SW480 (cell line): ENCODE data around the gene AFP.

Experiments
- DNase-seq: peaks from one replicate; pipeline ENCODE4 v3.0.0-alpha.2; 2016; ENCODE audit warnings: low spot score

Gene AFP

DNA sequence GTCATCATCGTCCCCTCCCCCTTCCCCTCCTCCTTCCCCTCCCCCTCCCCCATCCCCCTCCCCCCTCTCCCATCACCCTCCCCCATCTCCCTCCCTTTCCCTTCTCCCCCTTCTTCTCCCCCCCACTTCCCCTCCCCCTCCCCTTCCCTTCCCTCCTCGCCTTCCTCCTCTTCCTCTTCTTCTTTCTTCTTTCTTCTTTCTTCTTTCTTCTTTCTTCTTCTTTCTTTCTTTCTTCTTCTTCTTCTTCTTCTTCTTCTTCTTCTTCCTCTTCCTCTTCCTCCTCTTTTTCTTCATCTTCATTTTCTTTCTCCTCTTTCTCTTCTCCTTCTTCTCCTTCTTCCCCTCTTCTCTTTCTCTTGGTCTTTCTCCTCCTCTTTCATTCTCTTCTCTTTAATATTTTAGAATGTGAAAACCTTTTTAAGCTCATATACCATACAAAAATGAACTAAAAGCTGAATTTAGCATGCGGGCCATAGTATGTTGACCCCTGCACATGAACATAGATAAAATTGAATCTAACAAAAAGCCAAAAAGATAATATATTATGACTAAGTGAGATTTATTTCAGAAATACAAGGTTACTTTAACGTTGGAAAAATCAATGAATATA, 25.0 kb downstream of the AFP start:
- no peak for DNase-seq

- DNase-seq = no peak
These were observed 32.1 kb downstream of the AFP start for GRCh38 chr4:73468170-73468569.

DNA sequence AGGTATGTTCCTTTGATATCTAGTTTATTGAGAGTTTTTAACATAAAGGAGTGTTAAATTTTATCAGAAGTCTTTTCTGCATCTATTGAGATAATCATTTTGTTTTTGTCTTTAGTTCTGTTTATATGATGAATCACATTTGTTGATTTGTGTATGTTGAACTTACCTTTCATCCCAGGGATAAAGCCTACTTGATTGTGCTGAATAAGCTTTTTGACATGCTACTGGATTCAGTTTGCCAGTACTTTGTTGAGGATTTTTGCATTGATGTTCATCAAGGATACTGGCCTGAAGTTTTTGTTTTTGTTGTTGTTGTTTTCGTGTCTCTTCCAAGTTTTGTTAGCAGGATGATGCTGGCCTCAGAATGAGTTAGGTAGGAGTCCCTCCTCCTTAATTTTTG, 34.7 kb downstream of the AFP start:
- DNase-seq = no peak

DNA sequence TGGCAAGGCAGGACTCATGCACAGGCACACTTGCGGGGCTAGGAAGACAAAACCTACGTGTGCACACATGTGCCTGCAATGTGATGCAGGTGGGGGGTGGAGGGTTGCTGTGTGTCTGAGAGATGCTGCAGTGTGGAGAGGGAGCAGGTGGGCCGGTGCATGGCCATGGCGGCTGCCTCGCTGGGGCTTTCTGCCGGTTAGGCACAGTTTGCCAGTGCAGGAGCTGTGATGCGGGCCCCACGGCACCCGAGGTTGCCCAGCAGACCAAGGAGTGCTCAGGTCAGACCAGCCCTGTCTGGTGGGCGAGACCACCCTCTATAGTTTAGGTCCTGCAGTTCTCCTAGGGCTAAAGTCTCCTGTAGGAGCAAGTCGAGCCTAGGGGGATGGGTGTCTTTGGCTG, 41.2 kb downstream of the AFP start:
- no peak for DNase-seq

- DNase-seq = no peak
These were observed 43.3 kb downstream of the AFP start for GRCh38 chr4:73479323-73479722.

- no peak for DNase-seq
These were observed 45.3 kb downstream of the AFP start, which contains the start of gene AFM for GRCh38 chr4:73481358-73481757. Gene AFM (plus strand): TSS chr4:73481745. CDS start chr4:73481776, 31 bp downstream.

- DNase-seq = no peak
These were observed 49.1 kb downstream of the AFP start for GRCh38 chr4:73485085-73485484.

DNA sequence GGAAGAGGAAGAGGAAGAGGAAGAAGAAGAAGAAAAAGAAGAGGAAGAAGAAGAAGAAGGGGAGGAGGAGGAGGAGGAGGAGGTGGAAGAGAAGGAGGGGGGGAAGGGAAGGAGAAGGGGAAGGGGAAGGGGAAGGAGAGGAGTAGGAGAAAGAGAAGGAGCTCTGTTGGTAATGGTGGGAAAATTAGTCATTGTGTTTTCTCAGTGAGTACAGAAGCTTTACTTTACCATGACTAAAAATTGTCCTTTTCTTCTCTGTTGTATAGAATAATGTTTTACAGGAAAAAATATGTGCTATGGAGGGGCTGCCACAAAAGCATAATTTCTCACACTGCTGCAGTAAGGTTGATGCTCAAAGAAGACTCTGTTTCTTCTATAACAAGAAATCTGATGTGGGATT, 49.6 kb downstream of the AFP start:
- DNase-seq = no peak

DNA sequence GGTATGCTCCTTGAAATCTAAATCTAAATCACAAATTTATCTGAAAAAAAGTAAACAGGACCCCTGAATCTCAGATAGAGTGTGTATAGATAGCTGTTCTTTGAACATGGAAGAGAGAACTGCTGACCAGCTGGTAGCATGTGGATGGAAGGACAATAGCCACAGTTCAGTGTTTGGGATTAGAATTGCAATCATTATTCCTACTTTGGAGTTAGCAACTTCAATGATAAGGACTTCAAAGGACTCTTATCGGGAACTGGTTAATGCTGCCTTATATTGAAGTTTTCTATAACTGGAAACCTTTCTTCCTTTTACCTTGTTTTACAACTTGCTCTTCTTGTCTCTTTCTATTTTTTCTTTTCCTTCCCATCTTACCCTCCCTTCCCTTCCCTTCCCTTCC, 50.5 kb downstream of the AFP start:
- DNase-seq = no peak

GRCh38 chr4:73487233-73487632, 51.2 kb downstream of the AFP start:
- no peak for DNase-seq

GRCh38 chr4:73499996-73500765, 64.2 kb downstream of the AFP start:
- DNase-seq = no peak

GRCh38 chr4:73501664-73502265, 65.7 kb downstream of the AFP start:
- no peak for DNase-seq

- DNase-seq = no peak
These were observed 69.5 kb downstream of the AFP start for GRCh38 chr4:73505567-73505966.
